IMR-90 (cell line): Measurements from ENCODE around the gene HECW1.

ENCODE experiments used
- BHLHE40 ChIP-seq: fragments of 150-350 bp; IDR thresholded peaks from 2 replicates; pipeline ENCODE4 v1.6.1; 2016; ENCODE audit warnings: mild to moderate bottlenecking, low read depth, low read length
- CEBPB ChIP-seq: IDR thresholded peaks from 2 replicates; pipeline ENCODE4 v1.6.1; 2012; ENCODE audit warnings: low read depth, low read length, improper control_type of control experiment
- FOS ChIP-seq: fragments of 150-350 bp; IDR thresholded peaks from 2 replicates; pipeline ENCODE4 v1.6.1; 2016; ENCODE audit warnings: low read depth, low read length
- MAZ ChIP-seq: IDR thresholded peaks from 2 replicates; pipeline ENCODE4 v1.6.1; 2012; ENCODE audit warnings: low read depth, mild to moderate bottlenecking, low read length, improper control_type of control experiment, moderate library complexity, borderline replicate concordance
- MXI1 ChIP-seq: IDR thresholded peaks from 2 replicates; pipeline ENCODE4 v1.6.1; 2012; ENCODE audit warnings: low read depth, mild to moderate bottlenecking, low read length, moderate library complexity, borderline replicate concordance
- NFE2L2 ChIP-seq: fragments of 150-350 bp; IDR thresholded peaks from 2 replicates; pipeline ENCODE4 v1.6.1; 2016; ENCODE audit warnings: low read depth, mild to moderate bottlenecking, low read length
- POLR2A ChIP-seq: IDR thresholded peaks from 2 replicates; pipeline ENCODE4 v1.6.1; 2012; ENCODE audit warnings: mild to moderate bottlenecking, low read depth, low read length
- RAD21 ChIP-seq: IDR thresholded peaks from 2 replicates; pipeline ENCODE4 v1.6.1; 2012; ENCODE audit warnings: low read length, improper control_type of control experiment
- RCOR1 ChIP-seq: IDR thresholded peaks from 2 replicates; pipeline ENCODE4 v1.6.1; 2012; ENCODE audit warnings: mild to moderate bottlenecking, low read length, improper control_type of control experiment; ENCODE audit not compliant: insufficient replicate concordance
- RFX5 ChIP-seq: IDR thresholded peaks from 2 replicates; pipeline ENCODE4 v1.8.0; 2012; ENCODE audit warnings: low read depth, mild to moderate bottlenecking, low read length, moderate library complexity
- TF ChIP-seq, protein P1 (sequence below): conservative IDR thresholded peaks from 2 replicates; pipeline ENCODE4 v1.5.1; 2012; ENCODE audit warnings: mild to moderate bottlenecking, low read depth, low read length, improper control_type of control experiment

- TF ChIP-seq BHLHE40 (no peak), POLR2A (no peak), RCOR1 (no peak), RFX5 (no peak), MXI1 (no peak), FOS (no peak), RAD21 (no peak), NFE2L2 (no peak), CEBPB (no peak), MAZ (no peak)
- TF ChIP-seq, protein P1, sequence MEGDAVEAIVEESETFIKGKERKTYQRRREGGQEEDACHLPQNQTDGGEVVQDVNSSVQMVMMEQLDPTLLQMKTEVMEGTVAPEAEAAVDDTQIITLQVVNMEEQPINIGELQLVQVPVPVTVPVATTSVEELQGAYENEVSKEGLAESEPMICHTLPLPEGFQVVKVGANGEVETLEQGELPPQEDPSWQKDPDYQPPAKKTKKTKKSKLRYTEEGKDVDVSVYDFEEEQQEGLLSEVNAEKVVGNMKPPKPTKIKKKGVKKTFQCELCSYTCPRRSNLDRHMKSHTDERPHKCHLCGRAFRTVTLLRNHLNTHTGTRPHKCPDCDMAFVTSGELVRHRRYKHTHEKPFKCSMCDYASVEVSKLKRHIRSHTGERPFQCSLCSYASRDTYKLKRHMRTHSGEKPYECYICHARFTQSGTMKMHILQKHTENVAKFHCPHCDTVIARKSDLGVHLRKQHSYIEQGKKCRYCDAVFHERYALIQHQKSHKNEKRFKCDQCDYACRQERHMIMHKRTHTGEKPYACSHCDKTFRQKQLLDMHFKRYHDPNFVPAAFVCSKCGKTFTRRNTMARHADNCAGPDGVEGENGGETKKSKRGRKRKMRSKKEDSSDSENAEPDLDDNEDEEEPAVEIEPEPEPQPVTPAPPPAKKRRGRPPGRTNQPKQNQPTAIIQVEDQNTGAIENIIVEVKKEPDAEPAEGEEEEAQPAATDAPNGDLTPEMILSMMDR: no peak
These were observed 30.8 kb upstream of the HECW1 start for GRCh38 chr7:43081603-43082002.
